Activated CD4-positive, CD25-positive, alpha-beta regulatory T cell treated with anti-CD3 and anti-CD28 coated beads, Interleukin-2, amount 50 U/mL, for 24 hours (primary cell): ENCODE data around the gene HMGN3.
"Not testable (repeated sequence)": the region's sequence is repeated elsewhere in the genome, so short reads cannot be mapped to it uniquely, and the experiment has no call there.

Source experiments
- ATAC-seq, 2 donors: fragments of 150-1000 bp; cut with Tn5 transposase; one replicate each; pipeline ENCODE4 v1.10.0; 2021; ENCODE audit warnings: mild to moderate bottlenecking in 1 of 2, moderate library complexity in 1 of 2

HMGN3 gene

GRCh38 chr6:79234150-79235022 lies at the start of gene HMGN3:
TSS of gene HMGN3 (minus strand) at chr6:79234682.
- peak; percentile 97 for ATAC-seq

- ATAC-seq, result no peak
These were observed 46.3 kb upstream of the HMGN3 start for GRCh38 chr6:79280756-79281155.

DNA sequence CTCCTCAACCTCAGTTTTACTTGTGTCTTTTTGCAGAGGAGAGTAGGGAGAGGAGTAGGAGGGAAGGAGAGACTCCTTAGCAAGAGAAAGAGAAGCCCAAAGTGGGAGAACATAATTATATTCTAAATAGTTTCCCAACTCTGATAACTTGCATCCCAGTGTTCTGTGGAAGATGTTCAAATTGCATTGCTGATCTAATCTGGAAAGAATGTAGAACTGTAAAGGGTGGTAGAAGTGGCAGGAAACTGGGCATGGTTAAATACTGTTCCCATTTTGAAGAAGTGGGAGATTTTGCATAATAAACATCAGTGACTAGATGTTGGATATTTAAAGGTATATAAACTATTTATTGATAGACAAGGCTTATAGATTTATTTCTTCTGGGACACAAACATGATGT lies 42.6 kb upstream of the HMGN3 start:
- ATAC-seq, result no peak

DNA sequence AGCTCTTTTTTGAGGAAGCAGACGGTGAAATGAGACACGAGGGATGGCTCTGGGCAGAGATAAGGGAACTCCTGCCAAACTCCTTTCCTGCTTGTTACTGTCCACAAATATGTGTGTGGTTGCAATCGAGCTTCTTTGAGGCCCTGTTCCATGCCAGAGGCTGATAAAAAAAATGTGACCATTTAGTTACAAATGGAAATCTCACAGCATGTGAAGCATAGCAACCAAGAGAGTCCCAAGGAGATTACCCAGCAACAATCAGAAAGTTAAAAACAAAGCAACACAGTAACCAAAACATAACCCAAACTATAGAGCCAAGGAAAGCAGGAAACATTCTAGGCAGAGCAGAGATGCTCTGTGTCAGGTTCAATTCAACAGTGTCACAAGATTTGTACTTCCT lies 35.4 kb upstream of the HMGN3 start:
- no peak for ATAC-seq

DNA sequence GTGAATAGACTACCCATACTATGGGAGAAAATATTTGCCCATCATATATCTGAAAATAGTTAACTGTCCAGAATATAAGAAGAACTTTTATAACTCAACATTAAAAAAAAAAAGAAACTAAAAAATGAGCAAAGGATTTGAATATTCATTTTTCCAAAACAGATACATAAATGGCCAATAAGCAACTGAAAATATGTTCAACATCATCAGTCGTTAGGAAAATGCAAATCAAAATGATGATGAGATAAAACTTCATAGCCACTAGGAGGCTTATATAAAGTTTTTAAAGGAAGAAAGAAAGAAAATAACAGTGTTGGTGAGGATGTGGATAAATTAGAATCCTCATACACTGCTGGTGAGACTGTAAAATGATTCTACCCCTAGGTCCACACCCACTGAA lies 32.6 kb upstream of the HMGN3 start:
- no peak for ATAC-seq

DNA sequence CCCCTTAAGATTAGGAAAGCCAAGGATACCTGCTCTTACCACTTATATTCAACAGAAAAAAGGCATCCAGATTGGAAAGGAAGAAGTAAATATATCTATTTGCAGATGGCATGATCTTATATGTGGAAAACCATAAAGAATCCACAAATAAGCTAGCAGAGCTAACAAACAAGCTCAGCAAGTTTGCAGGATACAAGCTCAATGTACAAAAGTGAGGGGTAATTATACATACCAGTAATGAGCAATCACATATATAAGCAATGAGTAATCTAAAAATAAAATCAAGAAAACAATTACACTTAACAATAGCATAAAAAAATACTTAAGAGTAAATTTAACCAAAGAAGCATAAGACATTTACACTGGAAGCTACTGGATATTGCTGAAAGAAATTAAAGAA lies 31.6 kb upstream of the HMGN3 start:
- ATAC-seq, result no peak

DNA sequence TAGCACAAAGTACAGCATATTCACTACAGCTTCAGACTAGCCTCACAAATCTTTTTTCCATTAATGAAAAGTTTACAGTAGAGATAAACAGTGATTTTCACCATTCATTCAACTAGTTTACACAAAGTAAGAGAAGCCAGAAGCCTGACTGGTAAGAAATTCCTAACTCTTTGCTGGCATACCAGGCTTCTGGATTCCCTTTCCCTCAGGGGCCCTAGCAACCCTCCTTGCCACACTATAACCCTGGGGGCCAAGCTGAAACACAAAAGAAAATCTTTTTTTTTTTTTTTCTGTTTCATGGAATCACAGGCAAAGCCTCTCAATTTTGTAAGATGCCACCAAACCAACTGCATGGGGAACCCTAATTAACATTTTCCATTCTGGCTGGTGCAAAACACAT lies 28.9 kb upstream of the HMGN3 start:
- no peak for ATAC-seq

DNA sequence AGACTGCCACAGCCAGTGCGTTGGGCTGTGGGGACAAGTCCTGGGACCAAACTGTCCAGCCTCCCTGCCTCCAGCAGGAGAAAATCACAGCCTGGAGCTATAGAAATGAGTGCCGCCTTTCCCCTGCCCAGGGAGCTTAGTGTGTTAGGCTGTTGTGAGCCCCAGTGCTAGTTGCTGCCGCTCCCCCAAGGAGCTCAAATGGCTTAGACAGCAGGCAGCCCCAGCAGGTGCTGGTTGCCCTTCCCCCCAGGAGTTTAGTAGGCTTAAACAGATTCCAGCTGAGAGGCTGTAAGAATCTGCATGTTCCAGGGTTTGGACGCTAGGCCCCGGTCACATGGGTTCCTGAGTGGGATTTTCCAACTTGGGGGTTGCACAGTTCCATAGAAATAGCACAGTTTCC lies 27.2 kb upstream of the HMGN3 start:
- no peak for ATAC-seq

GRCh38 chr6:79260772-79261171 lies 26.3 kb upstream of the HMGN3 start:
- ATAC-seq, result no peak

DNA sequence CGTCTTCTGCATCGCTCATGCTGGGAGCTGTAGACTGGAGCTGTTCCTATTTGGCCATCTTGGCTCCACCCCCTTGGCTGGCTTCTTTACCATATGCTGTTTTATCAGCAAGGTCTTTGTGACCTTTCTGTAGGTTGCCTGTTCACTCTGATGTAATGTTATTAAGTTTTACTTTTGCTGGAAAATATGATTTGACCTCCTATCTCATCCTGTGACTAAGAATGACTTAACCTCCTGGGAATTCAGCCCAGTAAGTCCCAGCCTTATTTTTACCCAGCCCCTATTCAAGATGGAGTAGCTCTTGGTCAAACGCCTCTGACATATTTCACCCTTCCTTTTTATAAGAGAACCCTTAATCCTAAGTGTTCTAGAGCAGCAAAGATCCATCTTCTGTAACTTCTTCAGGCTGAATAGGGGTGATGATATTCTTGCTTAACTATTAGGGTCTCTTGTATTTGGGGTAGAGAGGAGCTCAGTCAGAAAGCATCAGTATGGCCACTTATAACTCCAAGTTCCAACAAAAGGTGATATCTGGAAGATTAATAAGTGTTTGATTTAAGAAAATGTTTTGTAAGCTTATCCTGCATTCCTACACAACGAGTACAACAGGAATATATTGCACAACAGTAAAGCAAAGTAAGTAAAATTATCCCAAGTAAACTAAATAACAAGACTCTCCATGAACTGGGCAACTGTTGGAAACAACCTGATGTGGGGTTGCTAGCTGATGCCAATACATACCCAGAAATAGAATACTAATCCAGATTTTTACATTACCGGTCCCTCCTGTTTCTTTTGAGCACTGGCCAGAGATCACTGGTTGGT lies 23.1 kb upstream of the HMGN3 start:
- no peak for ATAC-seq

DNA sequence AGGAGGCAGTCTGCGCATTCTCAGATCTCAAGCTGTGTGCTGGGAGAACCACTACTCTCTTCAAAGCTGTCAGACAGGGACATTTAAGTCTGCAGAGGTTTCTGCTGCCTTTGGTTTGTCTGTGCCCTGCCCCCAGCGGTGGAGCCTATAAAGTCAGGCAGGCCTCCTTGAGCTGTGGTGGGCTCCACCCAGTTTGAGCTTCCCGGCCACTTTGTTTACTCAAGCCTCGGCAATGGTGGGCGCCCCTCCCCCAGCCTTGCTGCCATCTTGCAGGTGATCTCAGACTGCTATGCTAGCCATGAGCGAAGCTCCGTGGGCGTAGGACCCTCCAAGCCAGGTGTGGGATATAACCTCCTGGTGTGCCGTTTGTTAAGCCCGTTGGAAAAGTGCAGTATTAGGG lies 22.3 kb upstream of the HMGN3 start:
- not testable (repeated sequence) for ATAC-seq

- not testable (repeated sequence) for ATAC-seq
These were observed 20.6 kb upstream of the HMGN3 start for GRCh38 chr6:79255086-79255485.

GRCh38 chr6:79250559-79250958 lies 16.1 kb upstream of the HMGN3 start:
- no peak for ATAC-seq

- ATAC-seq, result no peak
These were observed 15.6 kb upstream of the HMGN3 start for GRCh38 chr6:79250107-79250514.

- no peak for ATAC-seq
These were observed 14.7 kb upstream of the HMGN3 start for GRCh38 chr6:79249136-79249535.

GRCh38 chr6:79246891-79247290 lies 12.4 kb upstream of the HMGN3 start:
- ATAC-seq, result no peak

DNA sequence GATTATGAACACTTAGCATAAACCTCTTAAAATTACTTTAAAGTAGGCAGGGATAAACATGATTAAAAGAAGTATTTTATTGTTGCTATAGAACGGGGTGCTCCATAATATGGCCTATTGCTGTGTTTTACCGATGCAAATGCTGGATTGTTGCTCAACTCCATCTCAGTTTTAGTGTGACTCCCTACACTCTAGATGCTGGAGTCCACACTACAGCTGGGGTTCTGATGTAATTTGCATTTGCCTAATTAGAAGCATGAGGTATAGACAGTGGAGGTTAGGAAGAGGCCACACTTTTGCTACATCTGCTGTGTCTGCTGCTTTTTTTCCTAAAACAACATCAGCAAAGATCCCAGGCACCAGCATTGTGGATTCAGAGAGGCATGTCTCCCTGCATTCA lies 6.7 kb upstream of the HMGN3 start:
- no peak for ATAC-seq

- no peak for ATAC-seq
These were observed 6.0 kb upstream of the HMGN3 start for GRCh38 chr6:79240509-79240908.

GRCh38 chr6:79239536-79240168 lies 5.2 kb upstream of the HMGN3 start:
- ATAC-seq, result no peak

GRCh38 chr6:79238919-79239318 lies 4.4 kb upstream of the HMGN3 start:
- no peak for ATAC-seq

GRCh38 chr6:79236711-79237110 lies 2.2 kb upstream of the HMGN3 start:
- no peak for ATAC-seq

- ATAC-seq, result peak; percentile 71 to 72
These were observed 802 bp downstream of the HMGN3 start for GRCh38 chr6:79233611-79234149.
